ENCODE results near the gene GPR42.
A peak's percentile ranks its signal among the peaks of the same experiment; 100 is the strongest.
"Not testable (repeated sequence)": the region's sequence is repeated elsewhere in the genome, so short reads cannot be mapped to it uniquely, and the experiment has no call there.

The GPR42 gene

DNA sequence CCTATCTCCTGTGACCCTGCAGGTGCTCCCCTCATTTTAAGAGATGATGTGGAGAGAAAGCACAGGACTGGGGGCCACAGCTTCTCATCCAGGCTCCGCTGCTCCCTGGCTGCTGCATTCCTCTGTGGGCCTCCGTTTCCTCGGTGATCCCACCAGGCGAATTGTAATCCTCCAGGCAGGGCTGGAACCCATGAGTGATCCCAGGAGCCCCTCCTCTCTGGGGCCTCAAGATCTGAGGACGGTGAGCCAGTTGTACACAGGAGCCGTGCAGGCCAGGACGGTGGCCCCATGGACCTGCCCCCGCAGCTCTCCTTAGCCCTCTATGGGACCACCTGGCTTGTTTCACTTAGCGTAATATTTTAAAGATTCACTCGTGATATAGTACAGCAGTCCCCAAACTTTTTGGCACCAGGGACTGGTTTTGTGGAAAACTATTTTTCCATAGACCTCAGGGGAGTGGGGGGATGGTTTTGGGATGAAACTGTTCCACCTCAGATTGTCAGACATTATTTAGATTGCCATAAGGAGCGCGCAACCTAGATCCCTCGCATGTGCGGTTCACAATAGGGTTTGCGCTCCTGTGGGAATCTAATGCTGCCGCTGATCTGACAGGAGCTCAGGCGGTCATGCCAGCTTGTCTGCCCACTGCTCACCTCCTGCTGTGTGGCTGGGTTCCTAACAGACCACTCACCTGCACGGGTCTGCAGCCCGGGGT is 7.0 kb upstream of the GPR42 start:
- Mint-ChIP-seq H3K27me3 (ENCODE audit: low read depth, poor library complexity) (peaks cover 21% of the 10 kb centered on the region), H3K36me3 (ENCODE audit: low read depth) (no peaks in the 10 kb centered on the region), H3K4me3 (no peak overlapping the region), H3K9me3 (no peaks in the 10 kb centered on the region), H3K4me1 (no peaks in the 10 kb centered on the region), H3K27ac (no peak overlapping the region)
- TF ChIP-seq, protein P1, sequence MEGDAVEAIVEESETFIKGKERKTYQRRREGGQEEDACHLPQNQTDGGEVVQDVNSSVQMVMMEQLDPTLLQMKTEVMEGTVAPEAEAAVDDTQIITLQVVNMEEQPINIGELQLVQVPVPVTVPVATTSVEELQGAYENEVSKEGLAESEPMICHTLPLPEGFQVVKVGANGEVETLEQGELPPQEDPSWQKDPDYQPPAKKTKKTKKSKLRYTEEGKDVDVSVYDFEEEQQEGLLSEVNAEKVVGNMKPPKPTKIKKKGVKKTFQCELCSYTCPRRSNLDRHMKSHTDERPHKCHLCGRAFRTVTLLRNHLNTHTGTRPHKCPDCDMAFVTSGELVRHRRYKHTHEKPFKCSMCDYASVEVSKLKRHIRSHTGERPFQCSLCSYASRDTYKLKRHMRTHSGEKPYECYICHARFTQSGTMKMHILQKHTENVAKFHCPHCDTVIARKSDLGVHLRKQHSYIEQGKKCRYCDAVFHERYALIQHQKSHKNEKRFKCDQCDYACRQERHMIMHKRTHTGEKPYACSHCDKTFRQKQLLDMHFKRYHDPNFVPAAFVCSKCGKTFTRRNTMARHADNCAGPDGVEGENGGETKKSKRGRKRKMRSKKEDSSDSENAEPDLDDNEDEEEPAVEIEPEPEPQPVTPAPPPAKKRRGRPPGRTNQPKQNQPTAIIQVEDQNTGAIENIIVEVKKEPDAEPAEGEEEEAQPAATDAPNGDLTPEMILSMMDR (IDR thresholded peaks at IDR 0.05), result no peak
- no peak for DNase-seq

DNA sequence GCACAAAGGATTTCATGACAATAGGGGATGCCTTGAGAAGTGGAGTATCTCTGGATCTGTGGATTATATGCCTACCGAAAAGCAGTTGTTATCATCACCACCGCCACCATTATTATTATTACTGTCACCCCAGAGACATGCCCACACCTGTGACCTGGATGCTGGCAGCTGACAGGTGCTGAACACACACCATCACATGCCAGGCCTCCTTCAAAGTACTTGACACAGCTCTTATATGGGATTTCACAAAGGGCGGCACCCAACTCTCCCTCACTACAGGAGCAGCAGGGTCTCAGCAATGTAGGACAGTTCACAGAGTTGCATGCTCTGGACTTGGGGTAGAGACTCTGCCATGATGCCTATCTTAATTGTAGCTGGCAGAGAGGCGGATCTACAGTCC is 5.6 kb upstream of the GPR42 start:
- TF ChIP-seq, protein P1 (IDR thresholded peaks at IDR 0.05), result no peak
- no peak overlapping the region for H3K4me3 Mint-ChIP-seq
- H3K36me3 Mint-ChIP-seq (ENCODE audit: low read depth), result no peaks in the 10 kb centered on the region
- no peaks in the 10 kb centered on the region for H3K4me1 Mint-ChIP-seq
- H3K27ac Mint-ChIP-seq, result no peak overlapping the region
- H3K27me3 Mint-ChIP-seq (ENCODE audit: low read depth, poor library complexity), result peaks cover 23% of the 10 kb centered on the region
- no peak for DNase-seq
- H3K9me3 Mint-ChIP-seq, result peaks cover 5% of the 10 kb centered on the region

- Mint-ChIP-seq H3K9me3 (peaks cover 5% of the 10 kb centered on the region), H3K27me3 (ENCODE audit: low read depth, poor library complexity) (peaks cover 26% of the 10 kb centered on the region), H3K4me1 (no peaks in the 10 kb centered on the region), H3K27ac (no peak overlapping the region), H3K36me3 (ENCODE audit: low read depth) (no peaks in the 10 kb centered on the region), H3K4me3 (no peak overlapping the region)
- TF ChIP-seq, protein P1 (IDR thresholded peaks at IDR 0.05), result no peak
- DNase-seq, result no peak
Measured at GRCh38 chr19:35368378-35368777, 2.5 kb upstream of the GPR42 start.

- Mint-ChIP-seq H3K27me3 (ENCODE audit: low read depth, poor library complexity) (peaks cover 32% of the 10 kb centered on the region), H3K27ac (no peak overlapping the region), H3K4me3 (no peak overlapping the region), H3K4me1 (peaks cover 10% of the 10 kb centered on the region), H3K36me3 (ENCODE audit: low read depth) (no peaks in the 10 kb centered on the region), H3K9me3 (peaks cover 14% of the 10 kb centered on the region)
- no peak for DNase-seq
- TF ChIP-seq, protein P1 (IDR thresholded peaks at IDR 0.05), result no peak
Measured at GRCh38 chr19:35369522-35369921, 1.3 kb upstream of the GPR42 start.

GRCh38 chr19:35373492-35373891 is 2.6 kb downstream of the GPR42 start:
- peaks cover 33% of the 10 kb centered on the region for H3K4me1 Mint-ChIP-seq
- peaks cover 28% of the 10 kb centered on the region for H3K27me3 Mint-ChIP-seq (ENCODE audit: low read depth, poor library complexity)
- TF ChIP-seq, protein P1 (IDR thresholded peaks at IDR 0.05), result no peak
- H3K36me3 Mint-ChIP-seq (ENCODE audit: low read depth), result no peaks in the 10 kb centered on the region
- peaks cover 40% of the 10 kb centered on the region for H3K9me3 Mint-ChIP-seq
- no peak overlapping the region for H3K27ac Mint-ChIP-seq
- no peak overlapping the region for H3K4me3 Mint-ChIP-seq
- DNase-seq, result no peak

DNA sequence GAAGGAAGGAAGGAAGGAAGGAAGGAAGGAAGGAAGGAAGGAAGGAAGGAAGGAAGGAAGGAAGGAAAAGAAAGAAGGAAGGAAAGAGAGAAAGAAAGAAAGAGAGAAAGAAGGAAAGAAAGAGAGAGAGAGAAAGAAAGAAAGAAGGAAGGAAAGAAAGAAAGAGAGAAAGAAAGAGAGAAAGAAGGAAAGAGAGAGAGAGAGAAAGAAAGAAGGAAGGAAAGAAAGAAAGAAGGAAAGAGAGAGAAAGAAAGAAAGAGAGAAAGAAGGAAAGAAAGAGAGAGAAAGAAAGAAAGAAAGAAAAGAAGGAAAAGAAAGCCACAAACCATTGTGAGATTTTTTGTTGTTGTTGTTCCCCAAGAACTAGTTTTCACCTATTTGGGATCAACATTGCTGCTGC is 3.2 kb downstream of the GPR42 start:
- H3K27ac Mint-ChIP-seq, result peak overlapping the region; percentile 33
- peaks cover 33% of the 10 kb centered on the region for H3K4me1 Mint-ChIP-seq
- not testable (repeated sequence) for H3K36me3 Mint-ChIP-seq (ENCODE audit: low read depth); H3K4me3 Mint-ChIP-seq; DNase-seq
- peaks cover 43% of the 10 kb centered on the region for H3K9me3 Mint-ChIP-seq
- peaks cover 23% of the 10 kb centered on the region for H3K27me3 Mint-ChIP-seq (ENCODE audit: low read depth, poor library complexity)
